ENCODE results near the gene TSPAN4.

GRCh38 chr11:886568-886967 is 43.9 kb downstream of the TSPAN4 start:
- TF ChIP-seq EZH2 (IDR thresholded peaks at IDR 0.05; ENCODE audit: low read depth): no peak
- TF ChIP-seq CTCF (conservative IDR thresholded peaks at IDR 0.05): no peak

Measured in PC-9 (cell line).